Breast epithelium (tissue), 4 donors: ENCODE results near the gene TPSD1. TPM values are rescaled to one million over a fixed set of nuclear protein-coding genes. Genes with fewer than 3 reads are reported as not detected.

Experiments used
- DNase-seq, 2 donors: peaks; one replicate each; pipeline ENCODE4 v3.0.0-alpha.2; 2019; ENCODE audit warnings: low spot score in 2 of 2
- H3K27ac ChIP-seq, 2 donors: fragments of 200-600 bp; sonication (generic) in 1 of 2; one replicate each; pipeline ENCODE4 v1.5.1; 2016 to 2019; ENCODE audit warnings: mild to moderate bottlenecking in 1 of 2
- H3K27me3 ChIP-seq, 2 donors: fragments of 200-600 bp; sonication (generic) in 1 of 2; one replicate each; pipeline versions ENCODE4 v1.5.1 to v1.6.0; 2017 to 2019; ENCODE audit warnings: control low read depth in 1 of 2, mild to moderate bottlenecking in 1 of 2
- H3K36me3 ChIP-seq: fragments of 200-600 bp; one replicate; pipeline ENCODE4 v1.5.1; 2019
- H3K4me1 ChIP-seq, 2 donors: fragments of 200-600 bp; sonication (generic); one replicate each; pipeline ENCODE4 v1.5.1; 2016 to 2019; ENCODE audit warnings: control low read depth in 1 of 2
- H3K4me3 ChIP-seq, 3 donors: fragments of 200-600 bp; sonication (generic); 1 replicate in 2 of 3; 2 replicates in 1 of 3; pipeline ENCODE4 v1.5.1; 2016 to 2019; ENCODE audit warnings: mild to moderate bottlenecking in 3 of 3, moderate library complexity in 2 of 3
- H3K9me3 ChIP-seq, 2 donors: fragments of 200-600 bp; sonication (generic) in 1 of 2; one replicate each; pipeline ENCODE4 v1.5.1; 2016 to 2019; ENCODE audit warnings: control low read depth in 1 of 2
- POLR2A ChIP-seq: fragments of 450-650 bp; IDR thresholded peaks from one replicate; pipeline ENCODE4 v1.6.1; 2016; ENCODE audit warnings: antibody characterized with exemption, mild to moderate bottlenecking, moderate library complexity
- POLR2AphosphoS5 ChIP-seq, 3 donors: sonication (generic); formaldehyde crosslinking; IDR thresholded peaks; one replicate each; pipeline ENCODE4 v1.6.1; 2017; ENCODE audit warnings: antibody characterized with exemption in 3 of 3
- intact Hi-C: fragments of 100-400 bp; cut with DNase I; formaldehyde crosslinking; loops from one replicate; pipeline ENCODE4 v1.15.1; 2023; ENCODE audit warnings: low total_unique reads
- total RNA-seq, 3 donors: library from RNA; depleted of rRNA; stranded (reverse); fragments of >200 nt; gene quantifications; one replicate each; pipeline ENCODE4 v1.1.0, GENCODE V29; 2016
- TF ChIP-seq, protein P1 (sequence below), 3 donors: fragments of 450-650 bp; IDR thresholded peaks; one replicate each; pipeline ENCODE4 v1.5.1; 2016 to 2017; ENCODE audit warnings: antibody characterized with exemption in 3 of 3, mild to moderate bottlenecking in 3 of 3, moderate library complexity in 3 of 3

TPSD1 gene
- total RNA-seq, 3 donors from 2014 or later: 1.6 to 5.9 (median 2.0) TPM

DNA sequence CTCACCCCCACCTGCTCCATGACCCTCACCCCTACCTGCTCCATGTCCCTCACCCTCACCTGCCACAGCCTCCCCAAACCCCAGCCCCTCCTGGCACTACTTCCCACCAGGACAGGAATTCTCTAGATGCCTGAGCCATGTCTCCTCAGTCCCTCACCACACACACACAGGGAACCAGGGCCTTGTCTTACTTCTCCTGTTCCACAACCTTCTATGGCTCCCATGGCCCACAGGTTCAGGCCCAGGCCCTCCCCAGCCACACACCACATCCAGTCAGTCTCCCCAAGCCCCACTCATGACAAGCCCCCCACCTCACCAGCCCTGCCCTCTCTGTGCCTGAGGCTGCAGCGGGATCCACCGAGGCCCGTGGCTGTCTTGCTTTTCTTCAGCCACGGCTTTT, 50.5 kb downstream of the TPSD1 start:
- Histone ChIP-seq H3K36me3 (no peaks in the 10 kb centered on the region), H3K9me3 (no peaks in the 10 kb centered on the region), H3K27ac (no peak overlapping the region), H3K4me1 (peaks cover under 1 to 2% of the 10 kb centered on the region in 2 donors), H3K4me3 (no peak overlapping the region), H3K27me3 (no peaks in the 10 kb centered on the region)
- DNase-seq: no peak
- intact Hi-C loops: no loop called here
- TF ChIP-seq POLR2AphosphoS5 (IDR thresholded peaks at IDR 0.05) (no peak), POLR2A (no peak)
- TF ChIP-seq, protein P1, sequence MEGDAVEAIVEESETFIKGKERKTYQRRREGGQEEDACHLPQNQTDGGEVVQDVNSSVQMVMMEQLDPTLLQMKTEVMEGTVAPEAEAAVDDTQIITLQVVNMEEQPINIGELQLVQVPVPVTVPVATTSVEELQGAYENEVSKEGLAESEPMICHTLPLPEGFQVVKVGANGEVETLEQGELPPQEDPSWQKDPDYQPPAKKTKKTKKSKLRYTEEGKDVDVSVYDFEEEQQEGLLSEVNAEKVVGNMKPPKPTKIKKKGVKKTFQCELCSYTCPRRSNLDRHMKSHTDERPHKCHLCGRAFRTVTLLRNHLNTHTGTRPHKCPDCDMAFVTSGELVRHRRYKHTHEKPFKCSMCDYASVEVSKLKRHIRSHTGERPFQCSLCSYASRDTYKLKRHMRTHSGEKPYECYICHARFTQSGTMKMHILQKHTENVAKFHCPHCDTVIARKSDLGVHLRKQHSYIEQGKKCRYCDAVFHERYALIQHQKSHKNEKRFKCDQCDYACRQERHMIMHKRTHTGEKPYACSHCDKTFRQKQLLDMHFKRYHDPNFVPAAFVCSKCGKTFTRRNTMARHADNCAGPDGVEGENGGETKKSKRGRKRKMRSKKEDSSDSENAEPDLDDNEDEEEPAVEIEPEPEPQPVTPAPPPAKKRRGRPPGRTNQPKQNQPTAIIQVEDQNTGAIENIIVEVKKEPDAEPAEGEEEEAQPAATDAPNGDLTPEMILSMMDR (IDR thresholded peaks at IDR 0.05): no peak

DNA sequence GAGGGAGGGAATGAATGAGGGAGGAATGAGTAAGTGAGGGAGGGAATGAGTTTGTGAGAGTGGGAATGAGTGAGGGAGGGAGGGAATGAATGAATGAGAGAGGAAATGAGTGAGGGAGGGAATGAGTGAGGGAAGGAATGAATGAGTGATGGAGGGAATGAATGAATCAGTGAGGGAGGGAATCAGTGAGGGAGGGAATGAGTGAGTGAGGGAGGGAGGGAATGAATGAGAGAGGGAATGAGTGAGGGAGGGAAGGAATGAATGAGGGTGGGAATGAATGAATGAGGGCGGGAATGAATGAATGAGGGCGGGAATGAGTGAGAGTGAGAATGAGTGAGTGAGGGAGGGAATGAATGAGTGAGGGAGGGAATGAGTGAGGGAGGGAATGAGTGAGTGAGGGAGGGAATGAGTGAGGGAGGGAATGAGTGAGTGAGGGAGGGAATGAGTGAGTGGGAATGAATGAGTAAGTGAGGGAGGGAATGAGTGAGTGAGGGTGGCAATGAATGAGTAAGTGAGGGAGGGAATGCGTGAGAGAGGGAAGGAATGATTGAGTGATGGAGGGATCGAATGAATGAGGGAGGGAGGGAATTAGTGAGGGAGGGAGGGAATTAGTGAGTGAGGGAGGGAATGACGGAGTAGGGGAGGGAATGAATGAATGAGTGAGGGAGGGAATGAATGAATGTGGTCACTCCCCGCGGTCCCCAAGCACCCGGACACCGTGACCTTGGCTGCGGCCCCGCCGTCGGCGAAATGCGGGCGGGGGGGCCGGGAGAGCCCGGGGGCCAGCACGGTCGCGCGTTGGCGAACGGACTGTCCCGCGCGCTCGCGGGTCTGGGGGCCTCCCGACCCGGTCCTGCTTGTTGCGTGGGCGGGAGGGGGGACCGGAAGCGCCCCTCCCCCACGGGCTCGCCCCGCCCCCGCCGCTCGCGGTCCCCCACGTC, 52.4 kb downstream of the TPSD1 start:
- H3K27ac ChIP-seq: peak overlapping the region; percentile 97
- H3K36me3 ChIP-seq: no peaks in the 10 kb centered on the region
- intact Hi-C loops: loop anchor here (2.0 kb wide), 1 partner anchor 38 kb away; no protein-coding TSS in a partner anchor
- no peak for DNase-seq
- TF ChIP-seq POLR2AphosphoS5 (IDR thresholded peaks at IDR 0.05): no peak
- TF ChIP-seq, protein P1 (IDR thresholded peaks at IDR 0.05): no peak
- TF ChIP-seq POLR2A: no peak
- peak overlapping the region; percentile 75 to 88 (median 78) for H3K4me3 ChIP-seq
- H3K9me3 ChIP-seq: no peaks in the 10 kb centered on the region
- peaks cover 18% of the 10 kb centered on the region in 2 donors for H3K4me1 ChIP-seq
- H3K27me3 ChIP-seq: no peaks in the 10 kb centered on the region

Other genes starting within 250 kb of the TPSD1 start
- not detected for gene SSTR5, start 183.3 kb upstream of the TPSD1 start, total RNA-seq
- gene C1QTNF8, start 159.8 kb upstream of the TPSD1 start, total RNA-seq: not detected
- 1 to 10 TPM; 1.6 to 2.5 (median 2.2) TPM for gene CACNA1H, start 103.0 kb upstream of the TPSD1 start, total RNA-seq
- gene TPSG1, start 30.8 kb upstream of the TPSD1 start, total RNA-seq: 1 to 10 TPM in 1 of 3 donors, under 1 TPM in 1, not detected in 1; 0.73 to 1.8 TPM
- gene TPSB2, start 25.9 kb upstream of the TPSD1 start, total RNA-seq: 100 to 1,000 TPM in 1 of 3 donors, 10 to 100 TPM in 1, 1 to 10 TPM in 1; 5.6 to 195 (median 22.4) TPM
- gene TPSAB1, start 15.4 kb upstream of the TPSD1 start, total RNA-seq: 100 to 1,000 TPM in 1 of 3 donors, 10 to 100 TPM in 1, 1 to 10 TPM in 1; 5.9 to 156 (median 19.8) TPM
- 10 to 100 TPM; 52.5 to 67.8 (median 62.2) TPM for gene UBE2I, start 53.6 kb downstream of the TPSD1 start, total RNA-seq
- 1 to 10 TPM; 2.7 to 8.2 (median 7.3) TPM for gene BAIAP3, start 77.6 kb downstream of the TPSD1 start, total RNA-seq
- 10 to 100 TPM; 54.4 to 72.3 (median 59.6) TPM for gene TSR3, start 95.8 kb downstream of the TPSD1 start, total RNA-seq
- gene GNPTG, start 95.9 kb downstream of the TPSD1 start, total RNA-seq: 10 to 100 TPM; 50.5 to 89.3 (median 58.4) TPM
- gene UNKL, start 158.6 kb downstream of the TPSD1 start, total RNA-seq: 10 to 100 TPM; 18.6 to 28.5 (median 27.5) TPM
- 10 to 100 TPM; 10.4 to 18.7 (median 14.6) TPM for gene UQCC4, start 164.7 kb downstream of the TPSD1 start, total RNA-seq
- gene PERCC1, start 175.0 kb downstream of the TPSD1 start, total RNA-seq: not detected
- 1 to 10 TPM in 1 of 3 donors, under 1 TPM in 2; 0.48 to 1.2 (median 0.98) TPM for gene CCDC154, start 188.5 kb downstream of the TPSD1 start, total RNA-seq
- 10 to 100 TPM; 52.2 to 72.3 (median 71.4) TPM for gene CLCN7, start 219.0 kb downstream of the TPSD1 start, total RNA-seq
- gene PTX4, start 232.9 kb downstream of the TPSD1 start, total RNA-seq: not detected
- 10 to 100 TPM; 15.2 to 27.5 (median 23.9) TPM for gene TELO2, start 237.3 kb downstream of the TPSD1 start, total RNA-seq